Large intestine (tissue), 3 donors: ENCODE data around the gene SLC31A2. TPM values are rescaled to one million over a fixed set of nuclear protein-coding genes. Genes with fewer than 3 reads are reported as not detected.

Experiments used
- DNase-seq, 2 donors: peaks; one replicate each; pipeline versions ENCODE4 v3.0.0 to v3.0.0-alpha.2; 2013
- H3K27ac ChIP-seq: one replicate; pipeline ENCODE4 v1.5.1; 2013; ENCODE audit warnings: low read length
- H3K27me3 ChIP-seq: 2 replicates; pipeline ENCODE4 v1.6.1; 2013; ENCODE audit warnings: low read length; ENCODE audit not compliant: control insufficient read depth, insufficient read depth
- H3K36me3 ChIP-seq: 2 replicates; pipeline ENCODE4 v1.6.1; 2013; ENCODE audit warnings: low read length; ENCODE audit not compliant: control insufficient read depth, insufficient read depth
- H3K4me1 ChIP-seq: one replicate; pipeline ENCODE4 v1.6.1; 2013; ENCODE audit warnings: low read length; ENCODE audit not compliant: control insufficient read depth, insufficient read depth
- H3K4me3 ChIP-seq: one replicate; pipeline ENCODE4 v1.5.1; 2013; ENCODE audit warnings: low read length
- H3K9me3 ChIP-seq: one replicate; pipeline ENCODE4 v1.6.1; 2013; ENCODE audit warnings: mild to moderate bottlenecking, low read depth, low read length, moderate library complexity; ENCODE audit not compliant: control insufficient read depth
- WGBS: methylation state at CpG from one replicate; pipeline ENCODE4 v1.1.5; 2013; ENCODE audit warnings: low lambda C conversion rate; ENCODE audit not compliant: insufficient coverage; 5-methylcytosine and 5-hydroxymethylcytosine counted together
- polyA plus RNA-seq: library from polyadenylated mRNA; unstranded; fragments of 120-200 nt; gene quantifications from one replicate; pipeline ENCODE4 v1.2.1, GENCODE V29; 2013

Gene SLC31A2
- polyA plus RNA-seq, 1 donor: 11.4 TPM

- Histone ChIP-seq H3K4me1 (no peaks in the 10 kb centered on the region), H3K4me3 (no peak overlapping the region), H3K27me3 (no peaks in the 10 kb centered on the region), H3K27ac (no peak overlapping the region), H3K36me3 (peaks cover 83% of the 10 kb centered on the region), H3K9me3 (no peaks in the 10 kb centered on the region)
- WGBS: no CpG with 5 or more reads among the region's 4 CpGs
- no peak for DNase-seq
These were observed 13.9 kb downstream of the SLC31A2 start for GRCh38 chr9:113164536-113165300.

DNA sequence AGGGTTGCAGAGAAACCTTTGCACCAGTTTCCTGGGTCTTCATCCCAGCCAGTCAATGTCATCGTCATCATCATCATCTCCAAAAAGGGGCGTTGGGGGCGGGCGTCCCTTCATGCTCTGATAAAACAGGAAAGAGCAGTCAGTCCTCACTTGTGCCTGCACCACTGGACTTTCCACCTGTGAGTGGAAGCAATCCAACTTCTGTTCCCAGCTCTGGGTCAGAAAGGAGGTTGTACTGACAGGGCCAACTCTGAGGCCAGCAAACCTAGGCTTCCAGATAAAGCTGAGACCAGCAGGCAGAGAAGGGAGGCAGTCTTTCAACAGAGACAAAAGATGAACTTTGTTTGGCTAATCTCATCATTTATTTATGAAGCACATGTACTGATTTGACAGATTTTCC is 15.2 kb downstream of the SLC31A2 start:
- H3K4me3 ChIP-seq: no peak overlapping the region
- no peak for DNase-seq
- H3K27ac ChIP-seq: no peak overlapping the region
- no peaks in the 10 kb centered on the region for H3K9me3 ChIP-seq
- no CpG with 5 or more reads among the region's 4 CpGs for WGBS
- H3K27me3 ChIP-seq: no peaks in the 10 kb centered on the region
- peaks cover 86% of the 10 kb centered on the region for H3K36me3 ChIP-seq
- H3K4me1 ChIP-seq: no peaks in the 10 kb centered on the region

DNA sequence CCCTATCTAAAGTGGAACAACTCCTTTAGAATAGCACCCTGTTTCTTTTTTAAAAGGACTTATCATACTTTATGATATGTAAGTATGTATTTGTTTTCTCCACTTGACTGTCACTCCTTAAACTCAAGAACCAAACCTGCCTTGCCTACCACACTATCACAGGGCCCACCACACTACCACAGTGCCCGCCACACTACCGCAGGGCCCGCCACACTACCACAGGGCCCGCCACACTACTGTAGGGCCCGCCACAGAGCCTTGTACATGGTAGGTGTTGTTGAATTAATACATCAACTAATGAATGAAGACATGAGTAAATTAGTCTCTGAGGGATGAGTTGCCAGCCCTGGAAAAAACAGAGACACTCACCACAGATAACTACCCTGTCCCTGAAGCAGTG is 18.0 kb downstream of the SLC31A2 start:
- no CpG with 5 or more reads among the region's 5 CpGs for WGBS
- Histone ChIP-seq H3K4me3 (no peak overlapping the region), H3K9me3 (no peaks in the 10 kb centered on the region), H3K27ac (no peak overlapping the region), H3K4me1 (no peaks in the 10 kb centered on the region), H3K36me3 (peaks cover 83% of the 10 kb centered on the region), H3K27me3 (no peaks in the 10 kb centered on the region)
- DNase-seq: no peak

DNA sequence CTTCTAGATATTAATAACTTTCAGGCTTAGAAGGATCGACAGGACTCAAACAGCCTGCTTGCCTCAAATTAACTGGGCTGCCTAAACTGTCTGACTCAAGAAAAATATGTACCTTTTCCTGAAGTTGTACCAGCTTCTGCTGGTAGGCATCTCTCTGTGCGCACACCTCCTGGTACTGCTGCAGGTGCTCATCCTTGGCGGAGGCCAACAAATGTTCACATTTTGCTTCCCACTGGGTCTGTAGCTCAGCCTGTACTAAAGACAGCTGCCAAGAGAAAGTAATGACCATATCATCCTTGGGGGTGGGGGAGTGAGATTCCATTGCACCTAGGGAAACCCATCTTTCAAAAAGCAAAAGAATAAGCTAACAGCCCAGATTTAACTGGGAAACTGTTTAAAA is 22.5 kb downstream of the SLC31A2 start:
- no peak overlapping the region for H3K27ac ChIP-seq
- no peaks in the 10 kb centered on the region for H3K9me3 ChIP-seq
- no peak overlapping the region for H3K4me3 ChIP-seq
- no peak for DNase-seq
- WGBS: no CpG with 5 or more reads among the region's 3 CpGs
- H3K4me1 ChIP-seq: no peaks in the 10 kb centered on the region
- H3K36me3 ChIP-seq: peaks cover 76% of the 10 kb centered on the region
- H3K27me3 ChIP-seq: no peaks in the 10 kb centered on the region

GRCh38 chr9:113176803-113177202 is 26.0 kb downstream of the SLC31A2 start:
- Histone ChIP-seq H3K36me3 (peaks cover 68% of the 10 kb centered on the region), H3K4me3 (no peak overlapping the region), H3K9me3 (no peaks in the 10 kb centered on the region), H3K27ac (no peak overlapping the region), H3K4me1 (no peaks in the 10 kb centered on the region), H3K27me3 (no peaks in the 10 kb centered on the region)
- no CpG with 5 or more reads among the region's 6 CpGs for WGBS
- no peak for DNase-seq

GRCh38 chr9:113177251-113177650 is 26.4 kb downstream of the SLC31A2 start:
- Histone ChIP-seq H3K4me3 (no peak overlapping the region), H3K27me3 (no peaks in the 10 kb centered on the region), H3K36me3 (peaks cover 72% of the 10 kb centered on the region), H3K9me3 (no peaks in the 10 kb centered on the region), H3K27ac (no peak overlapping the region), H3K4me1 (no peaks in the 10 kb centered on the region)
- no peak for DNase-seq
- no CpG with 5 or more reads among the region's 2 CpGs for WGBS

DNA sequence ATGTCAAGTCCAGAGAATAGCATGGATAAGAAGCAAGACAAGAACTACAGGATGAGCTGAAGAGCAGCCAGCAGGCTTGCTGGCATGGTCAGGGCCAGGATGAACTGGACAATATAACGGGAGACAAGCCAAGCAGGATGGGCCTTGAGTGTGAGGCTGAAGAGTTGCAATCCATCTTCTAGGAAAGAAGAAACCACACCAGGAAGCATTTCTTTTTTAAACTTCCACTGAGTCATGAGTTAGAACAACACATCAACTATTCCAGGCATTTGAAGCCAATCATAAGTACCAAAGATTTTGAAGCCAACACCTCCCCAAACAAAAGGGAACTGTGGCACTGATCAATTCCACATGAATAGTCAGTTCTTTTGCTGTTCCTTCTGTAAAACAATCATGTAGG is 27.3 kb downstream of the SLC31A2 start:
- no peaks in the 10 kb centered on the region for H3K27me3 ChIP-seq
- H3K4me1 ChIP-seq: no peaks in the 10 kb centered on the region
- H3K36me3 ChIP-seq: peaks cover 71% of the 10 kb centered on the region
- no peak overlapping the region for H3K4me3 ChIP-seq
- no CpG with 5 or more reads among the region's 1 CpG for WGBS
- no peak for DNase-seq
- no peaks in the 10 kb centered on the region for H3K9me3 ChIP-seq
- H3K27ac ChIP-seq: no peak overlapping the region

DNA sequence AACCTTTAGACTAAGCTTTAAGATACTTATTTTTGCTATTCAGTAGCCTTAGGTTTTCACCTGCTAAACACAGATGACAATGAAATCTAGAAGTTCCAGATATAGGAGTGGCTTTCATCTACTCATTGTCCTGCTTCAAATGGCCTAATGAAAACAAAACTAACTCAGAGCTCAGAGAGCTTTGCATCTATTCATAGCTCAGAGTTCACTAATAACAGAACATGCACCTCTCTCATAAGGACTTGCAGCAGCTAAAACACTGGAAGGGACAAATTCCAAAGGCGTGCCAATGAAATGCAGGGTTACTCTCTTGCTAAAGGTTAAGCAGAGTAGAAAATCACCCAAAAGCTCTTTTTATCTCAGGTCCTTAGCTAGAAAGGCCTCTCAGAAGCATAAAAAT is 29.0 kb downstream of the SLC31A2 start:
- H3K36me3 ChIP-seq: peaks cover 71% of the 10 kb centered on the region
- no CpG with 5 or more reads among the region's 1 CpG for WGBS

GRCh38 chr9:113181165-113181564 is 30.4 kb downstream of the SLC31A2 start:
- H3K4me3 ChIP-seq: no peak overlapping the region
- no peaks in the 10 kb centered on the region for H3K4me1 ChIP-seq
- no peaks in the 10 kb centered on the region for H3K27me3 ChIP-seq
- H3K36me3 ChIP-seq: peaks cover 79% of the 10 kb centered on the region
- H3K27ac ChIP-seq: no peak overlapping the region
- no peak for DNase-seq
- H3K9me3 ChIP-seq: no peaks in the 10 kb centered on the region

More for the DNA sequence above, 29.0 kb downstream of the SLC31A2 start:
- DNase-seq: peak in 1 of 2 donors; percentile 17
- no peaks in the 10 kb centered on the region for H3K9me3 ChIP-seq
- no peaks in the 10 kb centered on the region for H3K4me1 ChIP-seq
- H3K4me3 ChIP-seq: no peak overlapping the region
- H3K27me3 ChIP-seq: no peaks in the 10 kb centered on the region
- H3K27ac ChIP-seq: no peak overlapping the region

DNA sequence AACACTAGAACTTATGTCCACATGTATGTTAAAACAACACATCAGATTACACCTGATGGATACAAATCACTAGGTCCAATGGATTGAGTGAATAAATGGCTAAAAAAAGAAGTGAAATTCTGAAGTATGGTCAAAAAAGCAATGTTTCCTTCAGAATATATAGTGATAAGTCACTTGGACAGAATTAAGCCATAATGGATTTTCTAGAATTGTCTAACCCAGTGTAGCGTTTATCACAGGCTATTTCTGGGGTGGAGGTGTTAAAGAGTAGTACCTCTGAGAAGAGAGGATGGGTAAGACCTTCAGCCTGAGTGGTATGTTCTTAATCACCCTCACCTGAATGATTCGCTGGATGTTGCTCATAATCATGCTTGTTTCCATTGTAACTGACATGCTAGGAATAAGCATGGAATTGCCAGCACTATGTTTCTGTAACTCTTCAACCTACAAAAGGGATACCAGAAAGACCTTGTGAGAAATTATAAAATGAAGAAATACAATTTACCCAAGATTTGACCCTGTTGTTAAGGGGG is 33.2 kb downstream of the SLC31A2 start:
- H3K27ac ChIP-seq: no peak overlapping the region
- no peaks in the 10 kb centered on the region for H3K4me1 ChIP-seq
- no peaks in the 10 kb centered on the region for H3K9me3 ChIP-seq
- DNase-seq: no peak
- WGBS: no CpG with 5 or more reads among the region's 2 CpGs
- H3K4me3 ChIP-seq: no peak overlapping the region
- H3K27me3 ChIP-seq: no peaks in the 10 kb centered on the region
- H3K36me3 ChIP-seq: peaks cover 75% of the 10 kb centered on the region

DNA sequence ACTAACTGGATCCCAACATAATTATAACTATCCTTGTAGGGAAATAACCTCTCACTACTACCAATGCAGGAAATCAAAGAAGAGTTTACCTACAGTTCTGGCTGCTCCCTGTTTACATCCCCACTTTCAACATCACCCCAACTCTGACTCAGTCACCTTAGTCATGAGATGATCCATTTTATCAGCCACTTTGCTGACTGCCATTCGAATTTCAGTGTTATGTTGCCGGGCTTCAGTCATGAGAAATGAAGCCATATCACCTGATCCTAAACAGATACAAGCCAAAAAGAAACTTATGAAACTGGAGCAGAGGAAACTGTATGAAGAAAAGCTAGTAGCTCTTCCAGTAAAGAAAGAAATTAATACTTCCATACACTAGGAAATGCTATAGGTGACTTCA is 33.7 kb downstream of the SLC31A2 start:
- whole genome bisulfite sequencing: no CpG with 5 or more reads among the region's 2 CpGs
- H3K4me3 ChIP-seq: no peak overlapping the region
- peaks cover 75% of the 10 kb centered on the region for H3K36me3 ChIP-seq
- H3K27me3 ChIP-seq: no peaks in the 10 kb centered on the region
- DNase-seq: no peak
- H3K4me1 ChIP-seq: no peaks in the 10 kb centered on the region
- H3K9me3 ChIP-seq: no peaks in the 10 kb centered on the region
- H3K27ac ChIP-seq: no peak overlapping the region
